OCI-LY1 (cell line): ENCODE results near the gene MCM8.

Source experiments
- H2AFZ ChIP-seq: fragments of 200-600 bp; sonication (generic), shearing (Covaris generic); 2 replicates; pipeline ENCODE4 v1.6.0; 2014; ENCODE audit warnings: antibody characterized with exemption, mild to moderate bottlenecking, low read length
- H3F3A ChIP-seq: fragments of 200-600 bp; sonication (generic), shearing (Covaris generic); 2 replicates; pipeline ENCODE4 v1.6.0; 2014; ENCODE audit warnings: mild to moderate bottlenecking, antibody characterized with exemption, low read length, moderate library complexity; ENCODE audit not compliant: insufficient read depth
- H3K27ac ChIP-seq: fragments of 200-600 bp; sonication (generic); 2 replicates; pipeline ENCODE4 v1.5.1; 2014; ENCODE audit warnings: low read length, mixed run types, mild to moderate bottlenecking, low read depth; ENCODE audit not compliant: poor library complexity, severe bottlenecking
- H3K27me3 ChIP-seq: fragments of 200-600 bp; sonication (generic); 2 replicates; pipeline ENCODE4 v1.6.0; 2014; ENCODE audit warnings: antibody characterized with exemption, mild to moderate bottlenecking, low read length, moderate library complexity; ENCODE audit not compliant: insufficient read depth
- H3K36me3 ChIP-seq: fragments of 200-600 bp; sonication (generic); 2 replicates; pipeline ENCODE4 v1.6.1; 2014; ENCODE audit warnings: mild to moderate bottlenecking, antibody characterized with exemption, low read length, moderate library complexity, mixed read lengths; ENCODE audit not compliant: insufficient read depth
- H3K4me1 ChIP-seq: fragments of 200-600 bp; sonication (generic); 2 replicates; pipeline ENCODE4 v1.5.1; 2014; ENCODE audit warnings: mild to moderate bottlenecking, low read length, moderate library complexity; ENCODE audit not compliant: insufficient read depth, severe bottlenecking
- H3K4me2 ChIP-seq: fragments of 200-600 bp; sonication (generic), shearing (Covaris generic); 2 replicates; pipeline ENCODE4 v1.6.1; 2014; ENCODE audit warnings: low read length
- H3K4me3 ChIP-seq: fragments of 200-600 bp; sonication (generic); 2 replicates; pipeline ENCODE4 v1.5.1; 2014; ENCODE audit warnings: low read length, low read depth, mild to moderate bottlenecking, mixed read lengths; ENCODE audit not compliant: poor library complexity, severe bottlenecking
- H3K79me2 ChIP-seq: fragments of 200-600 bp; shearing (Covaris generic); 2 replicates; pipeline ENCODE4 v1.6.1; 2016; ENCODE audit warnings: mixed run types, low read length, mixed read lengths; ENCODE audit not compliant: insufficient read depth
- H3K9ac ChIP-seq: fragments of 200-600 bp; sonication (generic), shearing (Covaris generic); 2 replicates; pipeline ENCODE4 v1.6.1; 2014; ENCODE audit warnings: mild to moderate bottlenecking, low read length, mixed read lengths
- H3K9me2 ChIP-seq: fragments of 200-600 bp; sonication (generic), shearing (Covaris generic); 2 replicates; pipeline ENCODE4 v1.6.1; 2014; ENCODE audit warnings: low read depth, mild to moderate bottlenecking, low read length, mixed read lengths
- H3K9me3 ChIP-seq: fragments of 200-600 bp; shearing (Covaris generic); 2 replicates; pipeline ENCODE4 v1.6.1; 2014; ENCODE audit warnings: low read length, mixed read lengths
- H4K20me1 ChIP-seq: fragments of 200-600 bp; sonication (generic), shearing (Covaris generic); 2 replicates; pipeline ENCODE4 v1.6.0; 2016; ENCODE audit warnings: mild to moderate bottlenecking, low read length; ENCODE audit not compliant: insufficient read depth
- EZH2 ChIP-seq: fragments of 200-600 bp; sonication (generic), shearing (Covaris generic); IDR thresholded peaks from 2 replicates; pipeline ENCODE4 v1.8.0; 2017; ENCODE audit warnings: borderline replicate concordance, mixed run types, mild to moderate bottlenecking, antibody characterized with exemption, low read length, moderate library complexity, mixed read lengths
- TF ChIP-seq, protein P1 (sequence below): fragments of 200-600 bp; sonication (generic), shearing (Covaris generic); IDR thresholded peaks from 2 replicates; pipeline ENCODE4 v1.5.1; 2017; ENCODE audit warnings: mild to moderate bottlenecking, antibody characterized with exemption, low read length, moderate library complexity, mixed read lengths

MCM8 gene

DNA sequence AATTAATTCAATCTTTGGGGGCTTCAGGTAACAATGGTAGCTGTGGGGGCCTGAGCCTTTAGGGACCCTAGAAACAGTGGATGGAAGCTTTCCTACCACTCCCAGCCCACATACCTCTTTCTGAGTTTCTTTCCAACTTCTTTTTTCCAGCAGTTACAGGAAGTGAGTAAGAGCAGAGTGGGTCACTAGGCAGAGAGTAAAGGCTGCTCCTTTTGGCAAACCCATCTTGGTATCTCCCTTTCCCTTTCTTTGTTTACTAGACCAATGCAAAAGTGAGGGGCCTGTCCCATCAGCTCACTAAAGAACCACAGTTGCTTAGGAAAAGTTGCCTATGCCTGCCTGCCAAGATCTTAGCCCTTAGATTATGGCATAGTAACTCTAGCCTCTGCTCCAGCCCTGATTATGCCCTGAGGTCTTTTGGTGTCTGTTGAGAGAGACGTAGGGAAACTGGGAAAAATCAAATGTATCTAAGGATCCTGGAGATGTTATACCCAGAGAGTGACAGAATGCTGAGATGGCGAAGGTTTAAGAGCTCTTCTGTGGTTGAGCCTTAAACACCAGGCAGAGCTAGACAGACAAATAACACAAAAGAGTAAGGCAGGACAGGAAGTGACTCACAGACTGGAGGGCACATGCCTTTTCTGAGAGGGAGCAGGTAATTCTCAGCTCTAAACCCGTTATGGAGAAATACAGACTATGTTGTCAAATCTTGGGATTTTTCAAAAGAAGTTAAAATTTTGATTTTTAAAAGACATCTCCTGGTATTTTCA, 31.4 kb upstream of the MCM8 start:
- Histone ChIP-seq H3K79me2 (no peaks in the 10 kb centered on the region), H4K20me1 (no peaks in the 10 kb centered on the region), H3K36me3 (no peaks in the 10 kb centered on the region), H3K9me2 (no peaks in the 10 kb centered on the region), H3K9me3 (no peaks in the 10 kb centered on the region), H3K4me3 (no peak overlapping the region), H3K4me1 (peaks cover 14% of the 10 kb centered on the region), H3K27me3 (no peaks in the 10 kb centered on the region; the same call in none of the 2 replicates), H3K27ac (no peak overlapping the region), H2AFZ (no peak overlapping the region), H3F3A (no peaks in the 10 kb centered on the region), H3K4me2 (no peak overlapping the region; the same call in 1 of the 2 replicates), H3K9ac (no peak overlapping the region)
- TF ChIP-seq, protein P1, sequence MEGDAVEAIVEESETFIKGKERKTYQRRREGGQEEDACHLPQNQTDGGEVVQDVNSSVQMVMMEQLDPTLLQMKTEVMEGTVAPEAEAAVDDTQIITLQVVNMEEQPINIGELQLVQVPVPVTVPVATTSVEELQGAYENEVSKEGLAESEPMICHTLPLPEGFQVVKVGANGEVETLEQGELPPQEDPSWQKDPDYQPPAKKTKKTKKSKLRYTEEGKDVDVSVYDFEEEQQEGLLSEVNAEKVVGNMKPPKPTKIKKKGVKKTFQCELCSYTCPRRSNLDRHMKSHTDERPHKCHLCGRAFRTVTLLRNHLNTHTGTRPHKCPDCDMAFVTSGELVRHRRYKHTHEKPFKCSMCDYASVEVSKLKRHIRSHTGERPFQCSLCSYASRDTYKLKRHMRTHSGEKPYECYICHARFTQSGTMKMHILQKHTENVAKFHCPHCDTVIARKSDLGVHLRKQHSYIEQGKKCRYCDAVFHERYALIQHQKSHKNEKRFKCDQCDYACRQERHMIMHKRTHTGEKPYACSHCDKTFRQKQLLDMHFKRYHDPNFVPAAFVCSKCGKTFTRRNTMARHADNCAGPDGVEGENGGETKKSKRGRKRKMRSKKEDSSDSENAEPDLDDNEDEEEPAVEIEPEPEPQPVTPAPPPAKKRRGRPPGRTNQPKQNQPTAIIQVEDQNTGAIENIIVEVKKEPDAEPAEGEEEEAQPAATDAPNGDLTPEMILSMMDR: no peak
- no peak for TF ChIP-seq EZH2

DNA sequence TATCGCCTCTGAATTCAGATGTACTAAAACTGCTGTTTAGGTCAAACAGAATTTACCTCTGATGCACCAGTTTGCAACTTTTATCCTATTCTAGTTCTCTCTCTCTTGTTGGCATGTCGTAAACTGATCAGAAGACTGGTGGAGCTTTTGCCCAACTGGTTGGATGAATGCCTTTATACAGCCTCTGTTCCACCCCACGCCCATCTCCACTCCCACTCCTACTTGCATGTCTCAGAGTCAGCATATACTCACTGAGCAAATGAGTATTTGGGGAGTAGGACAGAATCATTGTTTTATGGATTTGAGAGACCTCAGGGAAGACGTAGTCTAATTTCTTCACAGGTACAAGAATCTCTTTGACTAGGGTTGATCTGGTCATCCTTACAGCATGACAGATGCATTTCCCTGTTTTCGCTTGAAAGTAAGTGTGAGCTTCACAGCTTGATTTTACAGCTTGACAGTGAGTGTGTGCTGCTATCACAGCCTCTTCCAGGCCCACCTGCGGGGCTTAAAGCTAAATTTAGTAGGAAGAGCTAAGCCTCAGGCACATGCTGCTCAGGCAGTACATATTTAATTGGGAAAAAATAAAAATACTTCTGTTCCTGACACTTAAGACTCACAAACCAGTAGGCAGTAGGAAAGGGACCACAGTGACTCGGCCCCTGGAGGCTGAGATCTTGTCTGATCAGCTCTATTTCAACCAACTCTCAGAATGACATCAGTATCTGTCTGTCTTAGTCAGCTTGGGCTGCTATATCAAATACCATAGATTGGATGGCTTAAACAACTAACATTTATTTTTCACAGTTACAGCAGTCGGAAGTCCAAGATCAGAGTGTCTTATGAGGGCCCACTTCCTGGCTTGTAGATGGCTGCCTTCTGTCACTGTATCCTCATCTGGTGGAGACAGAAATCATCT, 30.6 kb upstream of the MCM8 start:
- Histone ChIP-seq H3K4me1 (peaks cover 14% of the 10 kb centered on the region), H3K36me3 (no peaks in the 10 kb centered on the region), H3K4me3 (no peak overlapping the region), H4K20me1 (no peaks in the 10 kb centered on the region), H3K9me3 (no peaks in the 10 kb centered on the region), H2AFZ (no peak overlapping the region), H3K9me2 (no peaks in the 10 kb centered on the region), H3K79me2 (no peaks in the 10 kb centered on the region), H3K9ac (no peak overlapping the region), H3K27ac (no peak overlapping the region), H3F3A (no peaks in the 10 kb centered on the region), H3K27me3 (no peaks in the 10 kb centered on the region; the same call in none of the 2 replicates), H3K4me2 (no peak overlapping the region)
- TF ChIP-seq, protein P1: no peak
- no peak for TF ChIP-seq EZH2

DNA sequence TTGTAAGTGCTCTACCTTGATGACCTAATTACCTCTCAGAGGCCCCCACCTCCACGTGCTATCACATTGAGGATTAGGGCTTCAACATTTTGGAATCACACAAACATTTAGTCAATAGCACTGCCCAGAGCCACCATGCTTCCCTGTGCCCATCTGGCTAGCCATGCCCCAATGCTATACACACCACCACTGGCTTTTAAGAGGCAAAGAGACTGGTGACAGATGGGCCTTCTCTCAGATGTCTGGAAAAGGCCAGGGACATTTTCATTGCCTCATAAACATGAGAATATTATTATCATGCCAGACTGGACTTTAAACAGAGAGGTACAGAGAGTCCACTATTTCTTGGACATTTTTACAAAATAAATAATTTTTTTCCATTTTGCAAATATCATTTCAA, 29.9 kb upstream of the MCM8 start:
- Histone ChIP-seq H3K4me2 (no peak overlapping the region), H3K27ac (no peak overlapping the region), H3K4me1 (peaks cover 14% of the 10 kb centered on the region), H3K4me3 (no peak overlapping the region), H3F3A (no peaks in the 10 kb centered on the region), H3K27me3 (no peaks in the 10 kb centered on the region; the same call in none of the 2 replicates), H3K9ac (no peak overlapping the region), H2AFZ (no peak overlapping the region), H3K79me2 (no peaks in the 10 kb centered on the region), H3K9me3 (no peaks in the 10 kb centered on the region), H3K36me3 (no peaks in the 10 kb centered on the region), H4K20me1 (no peaks in the 10 kb centered on the region), H3K9me2 (no peaks in the 10 kb centered on the region)
- no peak for TF ChIP-seq EZH2
- TF ChIP-seq, protein P1: no peak
